Stimulated activated CD8-positive, alpha-beta memory T cell treated with anti-CD3 and anti-CD28 coated beads, Interleukin-15, amount 100 ng/mL, for 4 hours (primary cell): Measurements from ENCODE around the gene TELO2.

Experiments used
- DNase-seq, 2 donors: peaks; one replicate each; pipeline ENCODE4 v3.0.0-alpha.2; 2020; ENCODE audit warnings: low read depth in 2 of 2

TELO2 gene

DNA sequence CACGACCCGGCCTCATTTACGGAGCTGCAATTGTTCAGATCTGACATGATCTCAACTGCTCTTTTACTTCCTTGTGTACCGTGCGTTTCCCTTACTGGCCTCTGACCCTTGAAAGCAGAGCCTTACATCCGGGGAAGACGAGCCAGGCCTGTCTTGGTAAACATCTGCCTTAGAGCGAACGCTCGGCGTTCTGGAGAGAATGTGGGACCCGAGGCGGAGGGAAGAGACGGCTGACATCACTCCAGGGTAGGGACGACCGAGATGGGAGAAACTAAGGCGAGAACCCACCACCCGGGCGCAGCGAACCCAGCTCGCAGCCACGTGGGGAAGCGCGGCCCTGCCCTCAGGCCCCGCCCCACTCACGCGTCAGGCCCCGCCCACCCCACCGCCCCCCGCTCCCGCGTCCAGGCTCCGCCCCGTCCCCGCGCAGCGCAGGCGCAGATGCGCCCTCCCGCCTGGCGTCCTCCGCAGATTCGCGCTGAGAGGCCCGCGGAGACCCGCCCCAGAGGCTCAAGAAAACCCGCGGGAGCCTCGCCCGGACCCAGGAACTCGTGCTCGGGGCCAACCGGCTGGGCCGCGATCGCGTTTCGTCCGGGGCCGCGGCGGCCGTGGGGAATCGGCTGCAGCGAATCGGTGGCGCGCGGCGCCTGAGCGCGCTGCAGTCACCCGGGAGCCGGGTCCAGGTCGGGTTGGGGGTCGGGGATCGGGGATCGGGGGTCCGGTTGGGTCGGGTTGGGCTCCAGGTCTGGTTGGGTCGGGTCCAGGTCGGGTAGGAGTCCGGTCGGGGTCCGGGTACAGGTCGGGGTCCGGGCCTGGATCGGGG is at the start of gene TELO2:
TELO2 (plus strand) TSS at position 438 of the 823 bp plus-strand sequence. CDS start 922 bp downstream, outside the sequence.
- DNase-seq = peak; percentile 58 to 72

DNA sequence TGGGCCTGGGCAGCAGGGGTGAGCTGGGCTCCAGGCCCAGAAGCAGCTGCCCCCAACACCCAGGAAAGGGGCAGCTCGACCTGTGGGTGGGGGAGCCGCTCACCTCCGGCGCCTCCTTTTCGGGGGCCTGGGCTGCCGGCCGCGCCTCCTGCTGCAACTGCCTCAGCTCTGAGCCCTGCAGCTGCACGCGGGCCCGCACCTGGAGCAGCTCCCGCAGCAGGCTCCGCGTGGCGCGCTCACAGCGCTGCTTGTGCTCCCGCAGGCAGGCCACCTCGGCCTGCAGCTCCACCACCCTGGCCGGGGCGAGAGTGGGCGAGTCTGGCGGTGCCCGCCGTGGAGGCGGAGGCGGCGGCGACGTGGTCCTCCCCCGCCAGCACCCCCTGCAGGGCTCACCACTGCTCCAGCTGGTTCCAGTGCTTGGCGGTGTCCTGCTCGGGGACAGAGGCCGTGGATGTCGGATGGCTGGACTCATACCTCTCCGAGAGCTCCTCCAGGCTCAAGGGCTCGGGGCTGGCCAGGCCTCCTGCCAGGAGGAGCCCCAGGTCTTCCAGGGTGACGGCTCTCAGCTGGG is 49.7 kb upstream of the TELO2 start:
- DNase-seq = no peak

DNA sequence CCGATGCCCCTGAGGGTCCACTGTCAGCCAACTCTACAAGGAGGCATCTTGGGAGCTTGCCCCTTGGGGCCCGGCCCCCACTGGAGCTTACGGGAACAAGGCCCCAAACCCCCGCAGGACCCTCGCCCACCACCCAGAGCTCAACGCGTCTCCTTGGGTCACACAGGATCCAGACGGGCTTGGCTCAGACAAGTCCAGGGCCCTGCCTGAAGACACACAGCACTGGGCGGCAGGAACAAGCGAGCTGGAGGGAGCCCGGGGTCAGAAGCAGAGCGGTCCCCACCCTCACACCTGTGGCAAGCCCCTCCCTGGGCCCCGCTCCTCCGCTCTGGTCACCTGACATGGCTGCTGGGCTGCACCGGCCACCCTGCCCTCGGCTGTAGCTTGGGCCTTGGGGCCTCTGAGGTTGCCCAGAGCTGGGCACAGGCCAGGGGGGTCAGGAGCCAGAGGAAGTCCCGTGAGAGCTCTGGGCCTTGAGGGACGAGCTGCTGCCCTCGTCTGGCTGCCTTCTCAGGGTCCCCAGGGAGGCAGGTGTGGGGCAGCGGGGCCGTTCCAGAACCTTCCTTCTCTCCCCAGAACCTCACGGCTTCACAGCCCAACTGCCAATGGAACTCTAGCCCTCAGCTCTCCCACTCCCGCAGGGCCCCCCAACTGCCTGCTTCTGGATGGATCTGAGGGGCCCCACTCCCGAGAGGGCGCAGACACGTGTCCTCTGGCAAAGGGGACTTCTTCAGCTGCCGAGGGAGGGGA is 49.0 kb upstream of the TELO2 start, which contains the start of gene CCDC154:
CCDC154 (minus strand) TSS at position 577 of the 750 bp plus-strand sequence; CDS start at position 343, 234 bp downstream.
- no peak for DNase-seq

DNA sequence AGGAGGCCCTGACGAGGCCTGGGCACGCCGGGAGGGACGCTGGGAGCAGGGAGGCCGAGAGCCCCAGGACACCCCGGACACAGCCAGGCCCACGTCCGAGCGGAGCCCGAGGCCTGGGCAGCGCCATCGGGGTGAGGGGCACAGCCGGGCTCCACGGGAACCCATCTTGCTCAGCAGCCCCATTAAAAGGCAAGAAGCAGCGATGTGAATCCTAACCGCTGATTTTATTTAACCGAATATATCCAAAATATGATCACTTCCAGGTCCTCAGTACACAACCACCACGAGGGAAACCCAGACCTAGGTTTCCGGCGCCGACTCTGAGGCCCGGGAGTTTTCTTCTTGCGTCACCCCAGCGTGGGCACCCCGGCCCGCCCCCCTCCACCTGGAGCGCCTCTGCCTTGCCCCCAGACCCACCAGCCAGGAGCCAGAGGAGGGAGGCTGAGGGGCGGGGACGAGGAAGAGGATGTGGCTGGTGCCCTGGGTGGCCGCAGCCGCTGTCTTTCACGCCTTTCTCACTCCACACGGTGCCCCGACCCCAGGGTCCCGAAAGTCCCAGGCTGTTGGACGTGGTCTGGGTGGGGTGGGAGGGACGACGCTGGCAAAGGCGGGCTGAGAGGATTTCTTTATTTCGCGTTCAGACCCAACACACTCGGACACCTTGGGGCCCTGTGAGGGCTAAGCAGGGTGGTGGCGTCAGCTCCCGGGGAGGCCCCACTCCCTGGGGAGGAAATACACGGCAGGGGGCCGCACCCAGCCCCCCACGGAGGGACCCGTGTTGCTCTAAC is 48.2 kb upstream of the TELO2 start:
- DNase-seq = no peak

DNA sequence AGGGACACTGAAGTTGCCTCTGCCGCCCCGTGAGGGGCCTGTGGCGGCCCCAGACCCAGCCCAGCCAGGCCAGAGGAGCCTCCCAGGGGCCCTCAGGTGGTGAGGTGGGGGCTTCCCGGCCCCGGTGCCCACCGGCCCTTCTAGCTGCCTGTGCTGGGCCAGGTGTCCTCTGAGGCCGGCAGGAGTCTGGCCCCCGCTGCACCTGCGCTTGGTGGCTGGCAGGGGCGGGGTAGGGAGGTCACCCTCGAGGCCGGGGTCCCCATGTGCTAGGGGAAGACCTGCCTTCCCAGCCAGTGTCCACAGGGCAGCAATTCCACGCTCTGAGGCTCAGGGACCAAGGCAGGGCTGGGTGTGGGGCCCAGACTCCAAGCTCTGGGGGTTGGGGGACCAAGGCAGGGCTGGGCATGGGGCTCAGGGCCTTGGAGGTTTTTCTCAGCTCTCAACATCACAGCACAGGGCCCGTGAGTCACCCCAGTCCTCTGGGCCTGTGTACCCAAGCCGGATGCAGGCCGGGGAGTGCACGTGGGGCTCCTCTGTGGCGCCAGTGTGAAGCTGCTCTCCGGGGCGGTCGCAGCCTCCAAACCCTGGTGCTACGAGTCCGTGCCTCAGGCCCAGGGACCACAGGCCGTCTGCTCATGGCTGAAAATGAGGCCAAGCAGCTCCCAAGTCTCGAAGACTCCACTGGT is 47.5 kb upstream of the TELO2 start:
- no peak for DNase-seq

DNA sequence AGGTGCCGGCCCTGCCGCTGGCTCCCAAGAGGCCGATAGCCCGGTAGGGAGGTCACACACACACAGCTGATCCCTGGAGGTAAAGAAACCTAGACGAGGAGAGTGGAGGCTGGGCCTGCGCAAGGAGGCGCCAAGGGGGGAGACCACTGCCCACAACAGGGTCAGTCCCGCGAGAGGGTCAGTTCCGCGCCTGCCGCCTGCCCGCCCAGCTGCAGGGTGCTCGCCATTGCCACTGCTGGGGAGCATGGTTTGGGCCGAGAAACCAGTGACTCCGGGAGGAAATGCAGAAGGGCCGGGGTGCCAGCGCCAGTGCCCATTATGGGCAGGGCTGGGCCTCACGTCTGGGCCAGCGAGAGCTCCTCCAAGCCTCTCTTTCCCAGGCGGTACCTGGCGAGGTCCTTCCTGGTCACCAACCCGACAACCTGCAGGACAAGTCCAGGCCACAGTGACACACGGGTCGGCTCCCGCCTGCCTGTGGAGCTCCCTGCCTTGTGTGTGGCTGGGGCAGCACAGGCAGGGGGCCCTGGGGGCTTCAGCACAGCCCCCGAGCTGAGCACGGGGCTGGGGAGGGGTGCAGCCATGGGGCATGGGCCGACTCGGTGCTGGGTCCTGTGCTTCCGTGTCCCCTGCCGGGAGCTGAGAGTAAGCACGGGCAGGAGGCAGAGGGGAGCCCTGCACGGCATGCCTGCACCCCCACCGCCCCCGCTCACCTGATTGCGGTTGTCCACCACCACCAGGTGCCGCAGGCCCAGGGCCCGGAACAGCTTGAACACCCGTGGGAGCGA is 46.7 kb upstream of the TELO2 start:
- no peak for DNase-seq

DNA sequence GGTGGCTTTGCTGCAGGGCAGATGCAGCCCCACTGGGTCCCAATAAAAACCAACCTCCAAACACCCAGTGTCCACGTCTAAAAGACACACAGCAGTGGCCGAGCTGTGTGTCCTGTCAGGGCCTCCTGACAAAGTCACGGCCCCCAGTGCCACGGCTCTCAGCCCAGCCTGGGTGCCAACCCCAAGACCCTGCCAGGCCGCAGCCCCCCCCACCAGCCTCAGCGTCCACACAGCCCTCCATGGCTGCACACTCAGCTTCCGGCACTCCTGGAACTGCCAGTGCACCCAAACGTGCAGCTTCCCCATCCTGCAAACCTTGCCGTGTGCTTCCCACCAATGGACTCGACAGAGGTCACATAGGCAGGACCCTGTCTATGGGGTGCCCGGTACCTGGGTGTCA is 45.2 kb upstream of the TELO2 start:
- DNase-seq = no peak

DNA sequence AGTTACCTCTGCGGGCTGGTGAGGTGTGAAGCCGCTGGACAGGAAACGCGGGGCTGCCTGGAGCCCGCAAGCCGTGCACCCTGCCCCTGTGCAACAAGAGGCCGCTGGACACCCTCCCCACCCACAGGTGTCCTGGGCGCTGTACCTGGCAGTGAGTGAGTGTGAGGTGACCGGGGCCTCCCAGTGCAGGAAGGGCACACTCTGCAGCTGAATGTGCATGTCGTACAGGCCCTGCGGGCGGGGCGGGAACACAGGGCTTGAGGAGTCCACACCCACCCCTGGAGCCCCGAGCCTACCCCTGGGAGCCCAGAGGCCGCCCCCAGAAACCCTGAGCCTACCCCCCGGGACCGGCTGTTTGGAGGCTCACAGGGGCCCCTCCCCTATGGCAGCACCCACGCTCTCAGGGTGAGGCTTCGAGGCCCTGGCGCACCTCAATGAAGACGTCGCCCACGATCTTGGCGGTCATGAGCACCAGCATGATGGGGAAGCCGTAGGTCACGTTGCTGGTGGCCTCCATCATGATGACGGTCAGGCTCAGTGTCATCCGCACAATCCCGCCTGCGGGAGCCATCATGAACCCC is 44.5 kb upstream of the TELO2 start:
- DNase-seq = no peak

DNA sequence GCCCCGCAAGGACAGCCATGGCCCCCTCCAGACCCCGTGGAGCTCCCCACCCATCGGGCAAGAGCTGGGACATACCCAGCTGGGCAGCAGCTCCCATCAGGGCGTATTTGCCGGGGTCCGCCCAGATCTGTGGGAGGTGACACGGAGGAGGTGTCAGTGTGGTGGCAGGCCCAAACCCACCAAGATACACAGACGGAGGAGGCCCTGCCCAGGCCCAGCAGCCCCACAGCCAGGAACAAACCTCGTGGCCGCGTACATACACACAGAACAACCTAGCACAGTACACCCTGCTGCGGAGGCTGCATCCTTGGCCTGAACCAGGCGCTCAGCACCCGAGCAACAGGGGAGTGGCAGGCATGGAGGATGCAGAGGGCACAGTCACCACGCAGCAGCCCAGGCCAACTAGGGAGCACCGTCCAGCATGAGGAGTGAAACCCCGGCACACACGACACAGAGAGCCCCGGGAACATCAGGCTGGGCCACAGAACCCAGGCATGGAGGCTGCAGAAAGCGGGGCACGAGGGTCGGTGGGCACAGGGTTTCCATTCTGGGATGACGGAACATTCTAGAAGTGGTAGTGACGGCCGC is 43.9 kb upstream of the TELO2 start:
- DNase-seq = no peak

DNA sequence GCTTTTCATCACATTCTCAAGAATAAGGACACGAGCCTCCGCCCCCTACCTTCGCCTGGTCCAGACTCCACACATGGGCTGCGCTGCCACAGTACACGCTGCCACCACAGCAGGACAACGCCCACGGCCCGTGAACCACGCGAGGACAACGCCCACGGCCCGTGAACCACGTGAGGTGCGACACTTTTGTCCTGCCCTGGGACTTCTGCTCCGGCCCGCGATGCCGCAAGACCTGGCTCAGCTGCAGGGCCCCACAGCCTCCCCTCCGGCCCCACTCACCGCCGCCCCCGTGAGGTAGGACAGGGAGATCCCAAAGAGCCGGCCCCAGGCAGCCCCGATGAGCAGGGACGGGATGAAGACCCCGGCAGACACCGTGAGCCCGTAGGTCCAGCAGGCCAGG is 42.9 kb upstream of the TELO2 start:
- no peak for DNase-seq

DNA sequence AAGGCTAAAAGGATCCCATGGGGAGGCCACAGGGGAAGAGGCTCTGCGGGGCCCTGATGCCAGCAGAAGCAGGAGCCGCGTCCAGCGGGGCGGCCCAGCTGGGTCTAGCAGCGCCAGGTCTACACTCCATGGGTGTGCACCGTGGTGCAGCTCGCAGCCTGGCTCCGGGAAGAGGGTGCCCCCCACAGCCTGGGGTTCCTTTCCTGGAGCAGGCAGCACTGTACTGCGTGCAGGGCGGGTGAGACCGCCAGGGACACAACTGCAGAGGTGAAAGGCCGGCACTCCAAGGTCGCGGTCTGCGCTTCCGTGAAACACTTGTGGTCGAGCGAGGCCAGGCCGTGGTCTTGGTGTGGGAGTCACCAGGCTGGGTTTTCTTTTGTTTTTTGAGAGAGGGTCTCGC is 42.3 kb upstream of the TELO2 start:
- DNase-seq = no peak

DNA sequence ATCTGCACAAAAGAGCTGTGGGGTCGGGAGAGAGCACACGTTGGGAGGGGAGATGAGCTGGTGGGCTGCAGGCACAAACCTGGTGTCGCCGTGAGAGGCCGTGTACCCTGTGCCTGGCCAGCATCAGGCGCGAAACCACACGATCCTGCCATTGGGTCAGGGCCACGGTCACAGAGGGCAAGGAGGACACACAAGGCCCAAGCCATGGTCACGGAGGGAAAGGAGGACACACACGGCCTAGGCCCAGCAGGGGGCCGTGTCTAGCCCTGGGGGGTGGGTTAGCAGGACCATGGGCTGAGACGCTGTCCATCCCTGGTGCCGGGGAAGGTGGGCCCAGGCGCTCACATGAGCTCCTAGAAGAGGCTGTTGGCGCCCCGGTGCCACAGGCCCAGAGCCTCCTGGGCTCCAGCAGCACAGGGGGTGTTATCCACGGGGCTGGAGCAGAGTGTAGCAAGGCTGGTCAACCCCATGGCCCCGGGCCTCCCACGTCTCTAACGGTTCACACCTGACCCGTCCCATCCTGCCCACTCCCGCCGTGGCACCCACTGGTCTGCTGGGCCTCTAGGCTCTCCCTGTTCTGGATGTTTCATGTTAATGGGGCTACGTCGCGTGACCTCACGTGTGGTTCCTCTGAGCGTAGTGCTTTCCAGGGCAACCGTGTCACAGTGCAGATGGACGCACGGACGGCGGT is 41.3 kb upstream of the TELO2 start:
- no peak for DNase-seq

DNA sequence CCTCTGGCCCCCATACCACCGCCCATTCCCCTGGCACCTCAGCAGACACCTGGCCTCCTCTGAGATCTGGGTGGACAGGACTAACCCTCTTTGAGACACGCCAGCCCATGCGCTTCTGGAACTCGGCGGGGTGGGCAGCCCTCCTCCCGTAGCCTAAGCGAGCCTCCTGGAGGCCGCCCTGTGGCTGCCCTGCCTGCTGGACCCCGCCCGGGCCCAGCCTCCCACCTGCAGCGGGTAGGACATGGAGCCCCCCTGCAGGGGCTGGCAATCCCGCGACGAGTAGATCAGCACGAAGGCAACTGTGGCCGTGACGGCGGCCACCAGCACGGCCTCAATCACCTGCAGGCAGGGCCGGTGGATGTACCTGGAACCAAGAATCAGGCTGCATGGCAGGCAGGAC is 40.6 kb upstream of the TELO2 start:
- no peak for DNase-seq

DNA sequence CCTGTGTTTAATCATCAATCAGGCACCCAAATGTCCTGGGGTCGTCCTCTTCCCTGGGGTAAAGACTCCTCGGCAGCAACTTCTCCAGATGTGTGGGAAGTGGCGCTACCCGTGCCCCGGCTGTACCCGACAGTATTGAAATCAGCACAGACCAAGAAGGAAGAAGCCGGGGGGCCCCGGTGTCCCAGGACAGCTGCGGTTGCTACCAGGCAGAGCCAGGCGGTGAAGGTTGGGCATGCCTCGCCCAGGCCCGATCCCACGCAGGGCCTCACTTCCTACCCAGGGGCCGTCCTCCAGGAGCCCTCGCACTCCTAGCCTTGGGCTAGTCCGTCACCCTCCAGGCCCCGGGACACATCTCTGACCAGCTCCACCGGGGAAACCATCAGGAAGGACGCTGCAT is 39.8 kb upstream of the TELO2 start:
- no peak for DNase-seq

DNA sequence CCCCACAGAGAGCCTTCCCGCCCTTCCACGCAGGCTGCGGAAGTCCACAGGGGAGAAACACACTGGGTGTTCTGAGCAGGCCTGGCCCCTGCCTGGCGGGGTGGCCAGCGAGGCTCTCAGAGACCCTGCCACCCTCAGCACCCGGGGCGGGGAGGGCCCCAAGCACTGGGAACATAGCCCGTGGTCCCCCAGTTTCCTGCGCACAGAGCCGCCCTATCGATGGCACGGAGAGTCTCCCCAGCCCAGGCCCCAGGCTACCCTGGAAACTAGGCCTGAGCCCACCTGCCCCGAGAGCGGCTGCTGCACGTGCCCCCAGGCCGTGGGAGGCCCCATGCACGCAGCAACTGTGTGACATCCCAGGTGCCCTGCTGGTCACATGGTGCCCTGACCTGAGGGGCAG is 38.6 kb upstream of the TELO2 start:
- DNase-seq = no peak

DNA sequence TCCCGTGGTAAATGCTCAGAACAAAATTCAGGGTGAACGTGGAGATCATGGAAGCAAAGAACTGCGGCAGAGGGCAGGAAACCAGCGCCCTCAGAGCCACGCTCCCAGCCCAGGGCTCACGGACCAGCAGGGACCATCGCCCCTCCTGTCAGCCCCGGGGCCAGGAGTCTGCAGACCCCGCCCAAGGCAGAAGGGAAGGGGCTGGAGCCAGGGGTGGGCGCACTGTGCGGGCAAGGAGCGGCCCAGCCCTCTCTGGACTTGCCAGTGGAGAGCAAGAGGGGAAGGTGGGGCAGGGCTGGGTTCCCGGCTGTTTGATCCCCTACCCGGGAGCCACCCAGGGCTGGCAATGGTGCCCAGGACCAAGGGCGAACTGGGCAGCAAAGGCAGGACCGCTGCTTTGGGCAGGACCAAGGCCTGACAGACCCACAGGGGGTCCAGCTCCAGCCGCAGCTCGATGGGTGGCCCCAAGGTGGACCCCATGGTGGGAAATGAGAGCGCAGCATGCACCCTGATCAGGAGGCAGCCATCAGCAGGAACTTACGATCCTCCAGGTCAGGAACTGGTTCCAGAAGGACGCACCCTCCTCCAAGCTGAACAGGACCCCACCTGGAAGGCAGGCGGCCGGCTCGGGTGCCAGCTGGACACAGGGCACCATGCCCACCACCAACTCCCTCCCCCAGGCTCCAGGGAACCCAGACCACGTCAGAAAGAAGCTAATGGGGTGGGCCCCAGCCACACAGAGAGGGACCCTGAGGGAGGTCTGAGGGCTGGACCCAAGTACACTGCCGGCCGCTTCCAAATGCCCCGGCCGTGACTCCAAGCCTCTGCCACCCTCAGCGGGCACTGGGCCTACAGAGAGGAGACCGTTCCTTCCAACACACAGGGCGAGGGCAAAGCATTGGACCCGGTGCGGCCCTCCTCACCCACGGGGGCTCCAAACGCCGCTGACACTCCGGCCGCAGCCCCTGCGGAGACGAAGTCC is 37.7 kb upstream of the TELO2 start:
- DNase-seq = no peak

DNA sequence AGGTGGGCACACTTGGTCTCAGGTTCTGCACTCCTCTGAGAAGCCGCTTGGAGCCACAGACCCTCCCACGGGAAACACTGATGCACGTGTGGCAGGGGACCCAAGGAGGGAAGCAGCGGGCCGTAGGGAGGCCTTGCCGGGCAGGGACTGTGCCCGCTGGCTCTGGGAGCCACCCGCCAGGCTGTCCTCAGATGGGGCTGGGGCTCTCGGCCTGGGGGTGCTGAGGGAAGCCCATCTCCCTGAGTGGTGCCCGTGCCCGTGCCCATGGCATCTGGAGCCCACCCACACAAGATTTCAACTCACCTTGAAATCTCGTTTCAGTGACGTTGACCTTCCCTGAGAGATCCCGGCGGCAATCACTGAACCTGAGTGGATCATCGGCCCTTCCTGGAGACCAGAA is 36.2 kb upstream of the TELO2 start:
- DNase-seq = no peak
